Measurements from ENCODE around the gene TMEM92. TPM values are rescaled to one million over a fixed set of nuclear protein-coding genes. Genes with fewer than 3 reads are reported as not detected.

The TMEM92 gene
- total RNA-seq, 2 donors from 2014 or later: 0.28 to 1.4 TPM

- H3K36me3 ChIP-seq: peaks cover 10% of the 10 kb centered on the region
- ATAC-seq (ENCODE audit: insufficient number of reproducible peaks, low FRiP score, low read depth): no peak
- DNase-seq (ENCODE audit: low spot score): no peak
- no peak overlapping the region for H3K4me3 ChIP-seq
- no peaks in the 10 kb centered on the region for H3K9me3 ChIP-seq
- H3K27me3 ChIP-seq (replicated peaks; ENCODE audit: insufficient read depth): peaks cover 4% of the 10 kb centered on the region
- no peak overlapping the region for H3K27ac ChIP-seq
- no peak for TF ChIP-seq CTCF (IDR thresholded peaks at IDR 0.05)
- peaks cover 0 to 1% of the 10 kb centered on the region in 2 donors for H3K4me1 ChIP-seq (ENCODE audit: control insufficient read depth in 1 of 2, low read depth in 2 of 2)
Observed at GRCh38 chr17:50278526-50279180, 4.4 kb downstream of the TMEM92 start.

- H3K9me3 ChIP-seq: no peaks in the 10 kb centered on the region
- no peak overlapping the region for H3K4me3 ChIP-seq
- DNase-seq (ENCODE audit: low spot score): no peak
- H3K36me3 ChIP-seq: peaks cover 10% of the 10 kb centered on the region
- ATAC-seq (ENCODE audit: insufficient number of reproducible peaks, low FRiP score, low read depth): no peak
- TF ChIP-seq CTCF (IDR thresholded peaks at IDR 0.05): no peak
- H3K27me3 ChIP-seq (replicated peaks; ENCODE audit: insufficient read depth): peaks cover 4% of the 10 kb centered on the region
- H3K4me1 ChIP-seq (ENCODE audit: control insufficient read depth in 1 of 2, low read depth in 2 of 2): no peaks in the 10 kb centered on the region
- H3K27ac ChIP-seq: no peak overlapping the region
Observed at GRCh38 chr17:50279181-50279526, 4.9 kb downstream of the TMEM92 start.

GRCh38 chr17:50279639-50280038, 5.4 kb downstream of the TMEM92 start:
- TF ChIP-seq CTCF (IDR thresholded peaks at IDR 0.05): no peak
- peaks cover 4% of the 10 kb centered on the region for H3K27me3 ChIP-seq (replicated peaks; ENCODE audit: insufficient read depth)
- ATAC-seq (ENCODE audit: insufficient number of reproducible peaks, low FRiP score, low read depth) (no peak), DNase-seq (ENCODE audit: low spot score) (no peak)
- H3K9me3 ChIP-seq: no peaks in the 10 kb centered on the region
- H3K27ac ChIP-seq: no peak overlapping the region
- H3K4me3 ChIP-seq: no peak overlapping the region
- no peaks in the 10 kb centered on the region for H3K4me1 ChIP-seq (ENCODE audit: control insufficient read depth in 1 of 2, low read depth in 2 of 2)
- peaks cover 10% of the 10 kb centered on the region for H3K36me3 ChIP-seq

- H3K4me3 ChIP-seq: no peak overlapping the region
- no peaks in the 10 kb centered on the region for H3K4me1 ChIP-seq (ENCODE audit: control insufficient read depth in 1 of 2, low read depth in 2 of 2)
- DNase-seq (ENCODE audit: low spot score) (no peak), ATAC-seq (ENCODE audit: insufficient number of reproducible peaks, low FRiP score, low read depth) (no peak)
- peaks cover 4% of the 10 kb centered on the region for H3K27me3 ChIP-seq (replicated peaks; ENCODE audit: insufficient read depth)
- no peak overlapping the region for H3K27ac ChIP-seq
- peaks cover 10% of the 10 kb centered on the region for H3K36me3 ChIP-seq
- no peaks in the 10 kb centered on the region for H3K9me3 ChIP-seq
- TF ChIP-seq CTCF (IDR thresholded peaks at IDR 0.05): no peak
Observed at GRCh38 chr17:50280068-50280467, 5.8 kb downstream of the TMEM92 start.

GRCh38 chr17:50280801-50281441, 6.7 kb downstream of the TMEM92 start:
- Histone ChIP-seq H3K4me1 (ENCODE audit: control insufficient read depth in 1 of 2, low read depth in 2 of 2) (no peaks in the 10 kb centered on the region), H3K9me3 (no peaks in the 10 kb centered on the region), H3K27me3 (replicated peaks; ENCODE audit: insufficient read depth) (no peaks in the 10 kb centered on the region), H3K27ac (no peak overlapping the region), H3K4me3 (no peak overlapping the region), H3K36me3 (peaks cover 10% of the 10 kb centered on the region)
- no peak for TF ChIP-seq CTCF (IDR thresholded peaks at IDR 0.05)
- ATAC-seq (ENCODE audit: insufficient number of reproducible peaks, low FRiP score, low read depth): no peak
- no peak for DNase-seq (ENCODE audit: low spot score)

Measured in thoracic aorta (tissue), 2 donors.